Measurements from ENCODE around the gene RFX4. TPM values are rescaled to one million over a fixed set of nuclear protein-coding genes. Genes with fewer than 3 reads are reported as not detected.

Gene RFX4
- total RNA-seq, 1 donor from 2014 or later = not detected

- TF ChIP-seq CTCF (IDR thresholded peaks at IDR 0.05; ENCODE audit: insufficient read depth, low read length, poor library complexity, severe bottlenecking) = no peak
- no peak for DNase-seq (ENCODE audit: low read depth)
- Histone ChIP-seq H3K27me3 (ENCODE audit: control insufficient read depth, insufficient read depth, low read length) (no peaks in the 10 kb centered on the region), H3K4me3 (ENCODE audit: low read depth, low read length) (no peak overlapping the region), H3K36me3 (ENCODE audit: control insufficient read depth, insufficient read depth, low read length) (no peaks in the 10 kb centered on the region)
These were observed 16.0 kb upstream of the RFX4 start for GRCh38 chr12:106566771-106567170.

- H3K36me3 ChIP-seq (ENCODE audit: control insufficient read depth, insufficient read depth, low read length) = no peaks in the 10 kb centered on the region
- no peak overlapping the region for H3K4me3 ChIP-seq (ENCODE audit: low read depth, low read length)
- no peak for DNase-seq (ENCODE audit: low read depth)
- no peak for TF ChIP-seq CTCF (IDR thresholded peaks at IDR 0.05; ENCODE audit: insufficient read depth, low read length, poor library complexity, severe bottlenecking)
- peaks cover 4% of the 10 kb centered on the region for H3K27me3 ChIP-seq (ENCODE audit: control insufficient read depth, insufficient read depth, low read length)
These were observed 9.6 kb upstream of the RFX4 start for GRCh38 chr12:106573239-106573638.

GRCh38 chr12:106576848-106577247, 6.0 kb upstream of the RFX4 start:
- Histone ChIP-seq H3K27me3 (ENCODE audit: control insufficient read depth, insufficient read depth, low read length) (peaks cover 37% of the 10 kb centered on the region), H3K36me3 (ENCODE audit: control insufficient read depth, insufficient read depth, low read length) (no peaks in the 10 kb centered on the region)
- no peak for DNase-seq (ENCODE audit: low read depth)

GRCh38 chr12:106580671-106581508, 1.9 kb upstream of the RFX4 start:
- Histone ChIP-seq H3K4me3 (ENCODE audit: low read depth, low read length) (no peak overlapping the region), H3K27me3 (ENCODE audit: control insufficient read depth, insufficient read depth, low read length) (peaks cover 74% of the 10 kb centered on the region), H3K36me3 (ENCODE audit: control insufficient read depth, insufficient read depth, low read length) (no peaks in the 10 kb centered on the region)
- no peak for TF ChIP-seq CTCF (IDR thresholded peaks at IDR 0.05; ENCODE audit: insufficient read depth, low read length, poor library complexity, severe bottlenecking)
- DNase-seq (ENCODE audit: low read depth) = no peak

More at GRCh38 chr12:106576848-106577247, 6.0 kb upstream of the RFX4 start:
- H3K4me3 ChIP-seq (ENCODE audit: low read depth, low read length) = no peak overlapping the region
- no peak for TF ChIP-seq CTCF (IDR thresholded peaks at IDR 0.05; ENCODE audit: insufficient read depth, low read length, poor library complexity, severe bottlenecking)

GRCh38 chr12:106581543-106582248, 1.1 kb upstream of the RFX4 start:
- Histone ChIP-seq H3K4me3 (ENCODE audit: low read depth, low read length) (no peak overlapping the region), H3K36me3 (ENCODE audit: control insufficient read depth, insufficient read depth, low read length) (no peaks in the 10 kb centered on the region), H3K27me3 (ENCODE audit: control insufficient read depth, insufficient read depth, low read length) (peaks cover 82% of the 10 kb centered on the region)
- TF ChIP-seq CTCF (IDR thresholded peaks at IDR 0.05; ENCODE audit: insufficient read depth, low read length, poor library complexity, severe bottlenecking) = no peak
- DNase-seq (ENCODE audit: low read depth) = no peak

All from kidney epithelial cell (primary cell).